Neural cell (in vitro differentiated cells): ENCODE measurements around the gene PDE11A. TPM values are rescaled to one million over a fixed set of nuclear protein-coding genes. Genes with fewer than 3 reads are reported as not detected.

Source experiments
- H2AFZ ChIP-seq: fragments of 200-600, 300-800 bp; sonication (generic), shearing (Covaris generic); 2 replicates; pipeline ENCODE4 v1.6.0; 2014; ENCODE audit warnings: low read depth, mild to moderate bottlenecking, antibody characterized with exemption, low read length, moderate library complexity
- H3F3A ChIP-seq: fragments of 200-600 bp; shearing (Covaris generic); 2 replicates; pipeline ENCODE4 v1.6.1; 2016; ENCODE audit warnings: mild to moderate bottlenecking, moderate library complexity, mixed read lengths, antibody characterized with exemption, low read length; ENCODE audit not compliant: insufficient read depth, poor library complexity, severe bottlenecking
- H3K27ac ChIP-seq: fragments of 200-600, 300-800 bp; sonication (generic), shearing (Covaris generic); 2 replicates; pipeline ENCODE4 v1.5.1; 2014; ENCODE audit warnings: mild to moderate bottlenecking, low read length, moderate library complexity
- H3K27me3 ChIP-seq: fragments of 300-800, 200-600 bp; sonication (generic), shearing (Covaris generic); 2 replicates; pipeline ENCODE4 v1.6.0; 2014; ENCODE audit warnings: mild to moderate bottlenecking, low read depth, low read length, moderate library complexity; ENCODE audit not compliant: insufficient read depth
- H3K36me3 ChIP-seq: fragments of 300-800, 200-600 bp; sonication (generic), shearing (Covaris generic); 2 replicates; pipeline ENCODE4 v1.5.1; 2014; ENCODE audit warnings: mild to moderate bottlenecking, antibody characterized with exemption, low read length, moderate library complexity; ENCODE audit not compliant: insufficient read depth
- H3K4me2 ChIP-seq: fragments of 300-800, 200-600 bp; sonication (generic), shearing (Covaris generic); 2 replicates; pipeline ENCODE4 v1.6.0; 2014; ENCODE audit warnings: mild to moderate bottlenecking, low read length
- H3K4me3 ChIP-seq: fragments of 300-800, 200-600 bp; sonication (generic), shearing (Covaris generic); 2 replicates; pipeline ENCODE4 v1.5.1; 2014; ENCODE audit warnings: mild to moderate bottlenecking, low read length, moderate library complexity
- H3K79me2 ChIP-seq: fragments of 200-600 bp; shearing (Covaris generic); replicated peaks from 2 replicates; pipeline ENCODE4 v1.6.0; 2014; ENCODE audit warnings: mild to moderate bottlenecking, low read length, moderate library complexity; ENCODE audit not compliant: insufficient read depth
- H3K9ac ChIP-seq: fragments of 300-800, 200-600 bp; sonication (generic), shearing (Covaris generic); 2 replicates; pipeline ENCODE4 v1.6.1; 2016; ENCODE audit warnings: mild to moderate bottlenecking, low read length, mixed read lengths
- H3K9me2 ChIP-seq: fragments of 200-600 bp; shearing (Covaris generic); 2 replicates; pipeline ENCODE4 v1.6.1; 2016; ENCODE audit warnings: mild to moderate bottlenecking, low read length, mixed read lengths; ENCODE audit not compliant: insufficient read depth
- H3K9me3 ChIP-seq: fragments of 200-600, 300-800 bp; sonication (generic), shearing (Covaris generic); 2 replicates; pipeline ENCODE4 v1.6.1; 2016; ENCODE audit warnings: mild to moderate bottlenecking, mixed run types, low read length, moderate library complexity, mixed read lengths
- H4K20me1 ChIP-seq: fragments of 200-600 bp; shearing (Covaris generic); 2 replicates; pipeline ENCODE4 v1.6.1; 2016; ENCODE audit warnings: mild to moderate bottlenecking, mixed run types; ENCODE audit not compliant: insufficient read depth
- CTCF ChIP-seq: fragments of 450-650 bp; IDR thresholded peaks from 2 replicates; pipeline ENCODE4 v1.5.1; 2014; ENCODE audit warnings: antibody characterized with exemption, mild to moderate bottlenecking, moderate library complexity; ENCODE audit not compliant: poor library complexity, severe bottlenecking
- EP300 ChIP-seq: fragments of 450-650 bp; conservative IDR thresholded peaks from 2 replicates; pipeline ENCODE4 v1.6.1; 2014; ENCODE audit warnings: antibody characterized with exemption, mild to moderate bottlenecking, moderate library complexity; ENCODE audit not compliant: poor library complexity, severe bottlenecking
- EZH2 ChIP-seq: fragments of 200-600, 300-800 bp; shearing (Covaris generic), sonication (generic); IDR thresholded peaks from 2 replicates; pipeline ENCODE4 v1.6.1; 2014; ENCODE audit warnings: antibody characterized with exemption, low read length, borderline replicate concordance, mild to moderate bottlenecking; ENCODE audit not compliant: insufficient read depth, poor library complexity, severe bottlenecking
- MXI1 ChIP-seq: fragments of 450-650 bp; conservative IDR thresholded peaks from 2 replicates; pipeline ENCODE4 v1.6.1; 2014; ENCODE audit warnings: antibody characterized with exemption, mild to moderate bottlenecking; ENCODE audit not compliant: poor library complexity, severe bottlenecking
- POLR2AphosphoS5 ChIP-seq: IDR thresholded peaks from 2 replicates; pipeline ENCODE4 v1.6.1; 2012
- RAD21 ChIP-seq: fragments of 450-650 bp; conservative IDR thresholded peaks from 2 replicates; pipeline ENCODE4 v1.6.1; 2014; ENCODE audit warnings: antibody characterized with exemption, mild to moderate bottlenecking, moderate library complexity
- REST ChIP-seq: IDR thresholded peaks from 2 replicates; pipeline ENCODE4 v1.6.1; 2012; ENCODE audit warnings: borderline replicate concordance
- SMC3 ChIP-seq: fragments of 450-650 bp; conservative IDR thresholded peaks from 2 replicates; pipeline ENCODE4 v1.6.1; 2014; ENCODE audit warnings: antibody characterized with exemption, mild to moderate bottlenecking, moderate library complexity; ENCODE audit not compliant: poor library complexity
- TAF1 ChIP-seq: IDR thresholded peaks from 2 replicates; pipeline ENCODE4 v1.6.1; 2012; ENCODE audit warnings: low read depth
- polyA plus RNA-seq: library from polyadenylated mRNA; depleted of rRNA; stranded (reverse); fragments of >200 nt; gene quantifications from 2 replicates; pipeline ENCODE4 v1.2.3, GENCODE V29; 2014

The PDE11A gene
- polyA plus RNA-seq, 1 donor from 2014 or later, result 0.89 TPM

GRCh38 chr2:177587371-177587770 is 485.2 kb downstream of the PDE11A start:
- Histone ChIP-seq H2AFZ (no peak overlapping the region), H3K27me3 (no peaks in the 10 kb centered on the region), H3F3A (no peaks in the 10 kb centered on the region), H3K9ac (no peak overlapping the region), H3K9me3 (no peaks in the 10 kb centered on the region), H3K79me2 (no peaks in the 10 kb centered on the region), H3K4me3 (no peak overlapping the region), H3K9me2 (no peaks in the 10 kb centered on the region), H3K36me3 (no peaks in the 10 kb centered on the region), H4K20me1 (no peaks in the 10 kb centered on the region), H3K4me2 (no peak overlapping the region), H3K27ac (no peak overlapping the region)
- no peak for TF ChIP-seq EZH2
- no peak for TF ChIP-seq POLR2AphosphoS5
- no peak for TF ChIP-seq RAD21
- no peak for TF ChIP-seq REST
- TF ChIP-seq TAF1, result no peak
- TF ChIP-seq CTCF, result no peak
- TF ChIP-seq EP300, result no peak
- no peak for TF ChIP-seq MXI1
- no peak for TF ChIP-seq SMC3

- no peaks in the 10 kb centered on the region for H3K9me3 ChIP-seq
- H3K79me2 ChIP-seq, result no peaks in the 10 kb centered on the region
- no peaks in the 10 kb centered on the region for H3K27me3 ChIP-seq
- H2AFZ ChIP-seq, result no peak overlapping the region
- H3K36me3 ChIP-seq, result no peaks in the 10 kb centered on the region
- no peak overlapping the region for H3K4me3 ChIP-seq
- H4K20me1 ChIP-seq, result no peaks in the 10 kb centered on the region
- TF ChIP-seq MXI1, result no peak
- TF ChIP-seq EZH2, result no peak
- TF ChIP-seq CTCF, result no peak
- TF ChIP-seq SMC3, result no peak
- no peak for TF ChIP-seq RAD21
- TF ChIP-seq EP300, result no peak
- no peak for TF ChIP-seq REST
- no peak for TF ChIP-seq TAF1
- TF ChIP-seq POLR2AphosphoS5, result no peak
- no peak overlapping the region for H3K27ac ChIP-seq
- no peaks in the 10 kb centered on the region for H3F3A ChIP-seq
- H3K4me2 ChIP-seq, result no peak overlapping the region
- no peaks in the 10 kb centered on the region for H3K9me2 ChIP-seq
- no peak overlapping the region for H3K9ac ChIP-seq
Measured at GRCh38 chr2:177586154-177586553, 486.4 kb downstream of the PDE11A start.
